ENCODE data around the gene SPHK2.

The SPHK2 gene

DNA sequence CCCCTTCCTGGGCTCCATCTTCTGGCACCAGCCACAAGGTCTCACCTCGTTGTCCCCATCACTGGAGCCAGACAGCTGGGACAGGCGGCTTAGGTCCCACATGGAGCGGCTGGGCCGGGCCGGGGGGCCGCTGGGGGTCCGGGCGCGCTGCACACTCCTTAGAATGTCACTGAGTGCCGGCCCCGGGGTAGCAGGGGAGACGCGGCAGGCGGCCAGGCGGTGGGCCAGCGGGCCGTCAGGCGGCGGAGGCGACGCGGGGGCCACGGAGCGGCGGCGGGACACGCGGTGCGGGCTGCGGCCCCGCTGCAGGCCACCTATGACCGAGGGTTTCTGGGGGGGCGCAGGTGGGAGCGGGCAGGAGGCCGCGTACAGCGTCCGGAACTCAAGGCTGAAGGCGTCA lies 15.9 kb upstream of the SPHK2 start:
- Histone ChIP-seq H3K27me3 (replicated peaks; ENCODE audit: control insufficient read depth, insufficient read depth, low read length, poor library complexity, severe bottlenecking) (no peaks in the 10 kb centered on the region), H3K36me3 (ENCODE audit: control insufficient read depth, insufficient read depth, low read length) (no peaks in the 10 kb centered on the region), H3K27ac (ENCODE audit: insufficient read depth, low read length, poor library complexity, severe bottlenecking) (no peak overlapping the region), H3K9me3 (ENCODE audit: control insufficient read depth, low read length) (no peaks in the 10 kb centered on the region), H3K4me1 (ENCODE audit: control insufficient read depth, insufficient read depth, low read length, poor library complexity, severe bottlenecking) (no peaks in the 10 kb centered on the region), H3K4me3 (ENCODE audit: insufficient read depth, low read depth, low read length, poor library complexity, severe bottlenecking) (no peak overlapping the region)
- no peak for DNase-seq

- Histone ChIP-seq H3K27ac (ENCODE audit: insufficient read depth, low read length, poor library complexity, severe bottlenecking) (no peak overlapping the region), H3K4me3 (ENCODE audit: insufficient read depth, low read depth, low read length, poor library complexity, severe bottlenecking) (no peak overlapping the region), H3K9me3 (ENCODE audit: control insufficient read depth, low read length) (no peaks in the 10 kb centered on the region), H3K4me1 (ENCODE audit: control insufficient read depth, insufficient read depth, low read length, poor library complexity, severe bottlenecking) (peaks cover 3% of the 10 kb centered on the region), H3K27me3 (replicated peaks; ENCODE audit: control insufficient read depth, insufficient read depth, low read length, poor library complexity, severe bottlenecking) (no peaks in the 10 kb centered on the region), H3K36me3 (ENCODE audit: control insufficient read depth, insufficient read depth, low read length) (no peaks in the 10 kb centered on the region)
- DNase-seq = no peak
Measured at GRCh38 chr19:48603850-48604249, 15.5 kb upstream of the SPHK2 start.

- H3K4me1 ChIP-seq (ENCODE audit: control insufficient read depth, insufficient read depth, low read length, poor library complexity, severe bottlenecking) = peaks cover 5% of the 10 kb centered on the region
- H3K4me3 ChIP-seq (ENCODE audit: insufficient read depth, low read depth, low read length, poor library complexity, severe bottlenecking) = no peak within 1 kb of the TSS
- no peak within 1 kb of the TSS for H3K27ac ChIP-seq (ENCODE audit: insufficient read depth, low read length, poor library complexity, severe bottlenecking)
- H3K27me3 ChIP-seq (replicated peaks; ENCODE audit: control insufficient read depth, insufficient read depth, low read length, poor library complexity, severe bottlenecking) = no peaks in the 10 kb centered on the region
- H3K36me3 ChIP-seq (ENCODE audit: control insufficient read depth, insufficient read depth, low read length) = no peaks in the 10 kb centered on the region
- DNase-seq = no peak
- no peaks in the 10 kb centered on the region for H3K9me3 ChIP-seq (ENCODE audit: control insufficient read depth, low read length)
Measured at GRCh38 chr19:48606463-48607358, 12.6 kb upstream of the SPHK2 start, which contains the start of gene SPACA4. TSS of gene SPACA4 (plus strand) at chr19:48606742. CDS start at chr19:48606979, 237 bp downstream.

- no peak for DNase-seq
- H3K4me3 ChIP-seq (ENCODE audit: insufficient read depth, low read depth, low read length, poor library complexity, severe bottlenecking) = no peak overlapping the region
- H3K36me3 ChIP-seq (ENCODE audit: control insufficient read depth, insufficient read depth, low read length) = no peaks in the 10 kb centered on the region
Measured at GRCh38 chr19:48607359-48607755, 11.9 kb upstream of the SPHK2 start.

GRCh38 chr19:48608798-48609263 lies 10.5 kb upstream of the SPHK2 start:
- H3K9me3 ChIP-seq (ENCODE audit: control insufficient read depth, low read length) = no peaks in the 10 kb centered on the region
- DNase-seq = peak; percentile 26 to 38 (median 27)
- H3K36me3 ChIP-seq (ENCODE audit: control insufficient read depth, insufficient read depth, low read length) = no peaks in the 10 kb centered on the region
- no peak overlapping the region for H3K4me3 ChIP-seq (ENCODE audit: insufficient read depth, low read depth, low read length, poor library complexity, severe bottlenecking)
- H3K4me1 ChIP-seq (ENCODE audit: control insufficient read depth, insufficient read depth, low read length, poor library complexity, severe bottlenecking) = peaks cover 5% of the 10 kb centered on the region
- H3K27me3 ChIP-seq (replicated peaks; ENCODE audit: control insufficient read depth, insufficient read depth, low read length, poor library complexity, severe bottlenecking) = no peaks in the 10 kb centered on the region
- H3K27ac ChIP-seq (ENCODE audit: insufficient read depth, low read length, poor library complexity, severe bottlenecking) = no peak overlapping the region

More at GRCh38 chr19:48607359-48607755, 11.9 kb upstream of the SPHK2 start:
- peaks cover 5% of the 10 kb centered on the region for H3K4me1 ChIP-seq (ENCODE audit: control insufficient read depth, insufficient read depth, low read length, poor library complexity, severe bottlenecking)
- no peak overlapping the region for H3K27ac ChIP-seq (ENCODE audit: insufficient read depth, low read length, poor library complexity, severe bottlenecking)
- H3K9me3 ChIP-seq (ENCODE audit: control insufficient read depth, low read length) = no peaks in the 10 kb centered on the region
- H3K27me3 ChIP-seq (replicated peaks; ENCODE audit: control insufficient read depth, insufficient read depth, low read length, poor library complexity, severe bottlenecking) = no peaks in the 10 kb centered on the region

DNA sequence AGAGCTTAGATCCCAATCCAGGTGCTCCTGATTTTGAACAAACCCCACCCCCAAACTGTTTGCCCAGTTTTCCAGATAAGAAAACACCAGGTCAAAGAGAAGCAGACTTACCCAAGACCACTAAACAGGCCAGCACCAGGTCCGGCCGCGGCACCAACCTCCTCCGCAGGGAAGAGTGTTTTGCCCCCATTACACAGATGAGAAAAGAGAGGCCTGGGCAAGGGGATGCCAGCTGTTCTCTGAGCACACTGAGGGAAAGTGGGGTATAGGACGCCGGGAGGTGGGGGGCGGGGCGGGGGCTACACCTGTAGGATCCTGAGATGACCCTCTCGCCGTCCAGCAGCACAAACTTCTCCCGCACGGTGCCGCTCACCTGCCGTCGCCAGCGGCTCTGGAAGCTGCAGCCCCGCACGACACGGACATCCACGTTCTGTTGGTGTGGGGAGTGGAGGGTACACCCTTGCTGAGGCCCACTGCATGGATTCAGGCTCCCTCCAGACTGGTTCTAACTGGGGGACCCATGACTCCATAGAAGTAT lies 9.7 kb upstream of the SPHK2 start:
- Histone ChIP-seq H3K4me1 (ENCODE audit: control insufficient read depth, insufficient read depth, low read length, poor library complexity, severe bottlenecking) (peaks cover 5% of the 10 kb centered on the region), H3K36me3 (ENCODE audit: control insufficient read depth, insufficient read depth, low read length) (peaks cover under 1% of the 10 kb centered on the region)

GRCh38 chr19:48611872-48612271 lies 7.4 kb upstream of the SPHK2 start:
- Histone ChIP-seq H3K27ac (ENCODE audit: insufficient read depth, low read length, poor library complexity, severe bottlenecking) (no peak overlapping the region), H3K27me3 (replicated peaks; ENCODE audit: control insufficient read depth, insufficient read depth, low read length, poor library complexity, severe bottlenecking) (no peaks in the 10 kb centered on the region), H3K36me3 (ENCODE audit: control insufficient read depth, insufficient read depth, low read length) (peaks cover 23% of the 10 kb centered on the region), H3K4me1 (ENCODE audit: control insufficient read depth, insufficient read depth, low read length, poor library complexity, severe bottlenecking) (peaks cover 13% of the 10 kb centered on the region), H3K4me3 (ENCODE audit: insufficient read depth, low read depth, low read length, poor library complexity, severe bottlenecking) (no peak overlapping the region), H3K9me3 (ENCODE audit: control insufficient read depth, low read length) (no peaks in the 10 kb centered on the region)
- DNase-seq = no peak

More for the DNA sequence above, 9.7 kb upstream of the SPHK2 start:
- Histone ChIP-seq H3K9me3 (ENCODE audit: control insufficient read depth, low read length) (no peaks in the 10 kb centered on the region), H3K27ac (ENCODE audit: insufficient read depth, low read length, poor library complexity, severe bottlenecking) (no peak overlapping the region), H3K4me3 (ENCODE audit: insufficient read depth, low read depth, low read length, poor library complexity, severe bottlenecking) (no peak overlapping the region), H3K27me3 (replicated peaks; ENCODE audit: control insufficient read depth, insufficient read depth, low read length, poor library complexity, severe bottlenecking) (no peaks in the 10 kb centered on the region)
- no peak for DNase-seq

GRCh38 chr19:48613024-48613851 lies 6.1 kb upstream of the SPHK2 start:
- no peak for DNase-seq
- H3K36me3 ChIP-seq (ENCODE audit: control insufficient read depth, insufficient read depth, low read length) = peaks cover 32% of the 10 kb centered on the region
- no peaks in the 10 kb centered on the region for H3K9me3 ChIP-seq (ENCODE audit: control insufficient read depth, low read length)
- no peak overlapping the region for H3K27ac ChIP-seq (ENCODE audit: insufficient read depth, low read length, poor library complexity, severe bottlenecking)
- H3K4me3 ChIP-seq (ENCODE audit: insufficient read depth, low read depth, low read length, poor library complexity, severe bottlenecking) = no peak overlapping the region
- peaks cover 26% of the 10 kb centered on the region for H3K4me1 ChIP-seq (ENCODE audit: control insufficient read depth, insufficient read depth, low read length, poor library complexity, severe bottlenecking)
- H3K27me3 ChIP-seq (replicated peaks; ENCODE audit: control insufficient read depth, insufficient read depth, low read length, poor library complexity, severe bottlenecking) = no peaks in the 10 kb centered on the region

GRCh38 chr19:48613852-48614435 lies 5.4 kb upstream of the SPHK2 start:
- H3K36me3 ChIP-seq (ENCODE audit: control insufficient read depth, insufficient read depth, low read length) = peaks cover 32% of the 10 kb centered on the region
- H3K9me3 ChIP-seq (ENCODE audit: control insufficient read depth, low read length) = no peaks in the 10 kb centered on the region
- no peaks in the 10 kb centered on the region for H3K27me3 ChIP-seq (replicated peaks; ENCODE audit: control insufficient read depth, insufficient read depth, low read length, poor library complexity, severe bottlenecking)
- no peak overlapping the region for H3K4me3 ChIP-seq (ENCODE audit: insufficient read depth, low read depth, low read length, poor library complexity, severe bottlenecking)
- no peak overlapping the region for H3K27ac ChIP-seq (ENCODE audit: insufficient read depth, low read length, poor library complexity, severe bottlenecking)
- DNase-seq = no peak
- peaks cover 28% of the 10 kb centered on the region for H3K4me1 ChIP-seq (ENCODE audit: control insufficient read depth, insufficient read depth, low read length, poor library complexity, severe bottlenecking)
